ENCODE data around the gene CIRBP.

The CIRBP gene

DNA sequence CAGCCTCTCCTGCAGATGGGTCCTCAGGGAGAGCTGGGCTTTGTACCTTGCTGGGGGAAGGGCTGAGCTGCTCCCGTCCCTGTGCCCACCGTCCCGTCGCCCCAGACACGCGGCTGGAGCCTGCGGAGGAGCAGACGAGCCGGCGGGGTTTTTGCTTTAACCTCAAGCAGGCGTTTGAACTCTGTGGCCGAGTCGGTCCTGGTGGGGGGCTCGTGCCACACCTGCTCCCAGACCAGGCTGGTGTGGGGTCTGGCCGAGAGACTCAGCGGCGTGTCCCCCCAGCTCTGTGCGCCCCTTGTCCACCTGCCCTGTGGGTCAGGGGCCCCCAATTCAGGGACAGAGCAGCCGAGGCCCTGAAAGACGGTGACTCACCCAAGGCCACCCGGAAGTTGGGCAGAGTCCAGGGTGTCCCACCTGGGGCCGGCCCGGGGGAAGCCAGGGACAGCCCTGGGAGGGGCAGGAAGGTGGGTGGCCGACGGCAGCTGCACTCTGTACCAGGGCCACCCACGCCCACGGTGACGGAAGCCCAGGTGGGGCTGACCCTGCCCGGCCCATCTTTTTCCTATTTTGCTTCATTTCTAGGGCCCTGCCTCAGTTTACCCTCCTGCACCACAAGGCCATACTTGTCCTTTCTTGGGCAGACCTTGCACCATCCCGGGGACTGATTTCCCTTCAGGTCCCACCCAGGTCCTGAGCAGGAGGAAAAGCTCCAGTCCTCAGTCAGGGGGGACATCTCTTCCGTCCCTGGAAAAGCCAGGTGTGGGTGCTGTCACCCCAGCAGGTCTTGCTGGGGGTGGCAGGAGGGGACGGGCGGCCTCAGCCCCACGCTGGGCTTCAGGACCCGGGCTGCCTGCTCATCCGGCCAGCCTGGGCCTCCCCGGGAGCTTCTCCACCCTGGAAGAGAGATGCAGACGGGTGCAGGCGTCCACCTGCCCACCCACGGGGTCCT, 21.8 kb downstream of the CIRBP start:
- TF ChIP-seq, protein P1, sequence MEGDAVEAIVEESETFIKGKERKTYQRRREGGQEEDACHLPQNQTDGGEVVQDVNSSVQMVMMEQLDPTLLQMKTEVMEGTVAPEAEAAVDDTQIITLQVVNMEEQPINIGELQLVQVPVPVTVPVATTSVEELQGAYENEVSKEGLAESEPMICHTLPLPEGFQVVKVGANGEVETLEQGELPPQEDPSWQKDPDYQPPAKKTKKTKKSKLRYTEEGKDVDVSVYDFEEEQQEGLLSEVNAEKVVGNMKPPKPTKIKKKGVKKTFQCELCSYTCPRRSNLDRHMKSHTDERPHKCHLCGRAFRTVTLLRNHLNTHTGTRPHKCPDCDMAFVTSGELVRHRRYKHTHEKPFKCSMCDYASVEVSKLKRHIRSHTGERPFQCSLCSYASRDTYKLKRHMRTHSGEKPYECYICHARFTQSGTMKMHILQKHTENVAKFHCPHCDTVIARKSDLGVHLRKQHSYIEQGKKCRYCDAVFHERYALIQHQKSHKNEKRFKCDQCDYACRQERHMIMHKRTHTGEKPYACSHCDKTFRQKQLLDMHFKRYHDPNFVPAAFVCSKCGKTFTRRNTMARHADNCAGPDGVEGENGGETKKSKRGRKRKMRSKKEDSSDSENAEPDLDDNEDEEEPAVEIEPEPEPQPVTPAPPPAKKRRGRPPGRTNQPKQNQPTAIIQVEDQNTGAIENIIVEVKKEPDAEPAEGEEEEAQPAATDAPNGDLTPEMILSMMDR (IDR thresholded peaks at IDR 0.05; ENCODE audit: borderline replicate concordance, insufficient read depth, low read depth, low read length) = no peak
- no peak overlapping the region for H3K4me3 ChIP-seq (ENCODE audit: low read depth, low read length)

DNA sequence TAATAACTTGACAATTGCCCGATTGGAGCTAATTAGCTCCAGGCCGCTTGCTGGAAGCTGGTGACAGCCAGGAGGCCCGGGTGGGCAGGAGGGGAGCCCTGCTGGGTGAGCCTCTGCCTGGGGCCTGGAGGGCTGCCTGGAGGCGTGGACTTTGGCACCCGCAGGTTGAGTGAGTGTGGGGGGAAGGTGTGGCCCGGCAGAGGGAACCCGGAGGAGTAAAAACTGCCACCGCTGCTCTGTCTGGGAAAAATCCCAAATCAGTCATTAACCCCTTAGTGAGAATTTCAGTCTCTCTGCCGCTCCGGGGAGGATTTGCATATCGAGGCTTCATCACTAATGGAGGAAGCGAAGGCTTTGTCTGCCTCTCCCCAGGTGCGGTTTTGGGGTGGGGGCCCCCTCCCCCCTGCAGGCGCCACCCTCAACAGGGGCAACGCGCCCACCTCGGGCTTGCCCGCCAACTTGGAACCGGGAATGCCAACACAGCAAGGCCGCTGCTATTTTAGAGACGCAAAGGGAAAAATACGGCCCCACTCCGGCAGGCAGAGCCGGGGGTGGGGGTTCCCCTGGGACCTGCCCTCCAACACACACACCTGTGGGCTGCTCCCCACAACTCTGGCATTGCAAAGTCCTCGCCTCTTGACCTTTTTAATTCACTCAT, 22.8 kb downstream of the CIRBP start:
- no peak overlapping the region for H3K4me3 ChIP-seq (ENCODE audit: low read depth, low read length)
- TF ChIP-seq, protein P1 (IDR thresholded peaks at IDR 0.05; ENCODE audit: borderline replicate concordance, insufficient read depth, low read depth, low read length) = no peak

DNA sequence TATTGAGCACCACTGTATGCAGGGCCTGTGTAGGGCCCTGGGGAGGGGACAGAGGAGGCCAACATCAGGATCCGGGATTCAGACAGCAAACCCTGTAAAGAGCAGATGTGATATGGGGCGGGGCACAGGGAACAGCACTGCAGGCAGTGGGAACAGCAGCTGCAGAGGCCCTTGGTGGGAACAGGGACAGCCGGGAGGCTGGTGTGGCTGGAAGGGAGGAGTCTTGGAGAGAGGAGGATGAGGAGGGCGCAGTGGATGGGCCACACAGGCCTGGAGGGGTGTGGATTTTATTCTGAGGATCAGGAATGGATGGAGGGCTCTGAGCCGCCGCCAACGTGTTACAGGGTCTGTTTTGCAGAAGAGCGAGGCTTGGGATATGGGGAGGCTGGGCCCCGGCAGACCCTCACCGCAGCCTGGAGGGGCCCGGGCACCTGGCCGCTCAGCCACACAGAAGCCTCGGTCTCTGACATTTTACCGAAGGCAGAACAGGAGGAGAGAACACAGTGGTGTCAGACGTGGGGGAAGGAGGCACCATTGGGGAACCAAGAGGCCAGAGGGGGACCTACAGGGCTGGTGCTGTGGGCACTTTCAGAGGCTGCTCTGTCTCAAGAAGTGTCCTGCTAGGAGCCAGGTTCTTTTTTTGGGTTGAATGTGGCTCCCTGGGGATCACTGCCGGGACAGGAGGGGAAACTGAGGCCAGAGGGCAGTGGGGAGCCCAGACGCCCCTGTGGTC, 23.5 kb downstream of the CIRBP start:
- no peak overlapping the region for H3K4me3 ChIP-seq (ENCODE audit: low read depth, low read length)
- TF ChIP-seq, protein P1 (IDR thresholded peaks at IDR 0.05; ENCODE audit: borderline replicate concordance, insufficient read depth, low read depth, low read length) = no peak

DNA sequence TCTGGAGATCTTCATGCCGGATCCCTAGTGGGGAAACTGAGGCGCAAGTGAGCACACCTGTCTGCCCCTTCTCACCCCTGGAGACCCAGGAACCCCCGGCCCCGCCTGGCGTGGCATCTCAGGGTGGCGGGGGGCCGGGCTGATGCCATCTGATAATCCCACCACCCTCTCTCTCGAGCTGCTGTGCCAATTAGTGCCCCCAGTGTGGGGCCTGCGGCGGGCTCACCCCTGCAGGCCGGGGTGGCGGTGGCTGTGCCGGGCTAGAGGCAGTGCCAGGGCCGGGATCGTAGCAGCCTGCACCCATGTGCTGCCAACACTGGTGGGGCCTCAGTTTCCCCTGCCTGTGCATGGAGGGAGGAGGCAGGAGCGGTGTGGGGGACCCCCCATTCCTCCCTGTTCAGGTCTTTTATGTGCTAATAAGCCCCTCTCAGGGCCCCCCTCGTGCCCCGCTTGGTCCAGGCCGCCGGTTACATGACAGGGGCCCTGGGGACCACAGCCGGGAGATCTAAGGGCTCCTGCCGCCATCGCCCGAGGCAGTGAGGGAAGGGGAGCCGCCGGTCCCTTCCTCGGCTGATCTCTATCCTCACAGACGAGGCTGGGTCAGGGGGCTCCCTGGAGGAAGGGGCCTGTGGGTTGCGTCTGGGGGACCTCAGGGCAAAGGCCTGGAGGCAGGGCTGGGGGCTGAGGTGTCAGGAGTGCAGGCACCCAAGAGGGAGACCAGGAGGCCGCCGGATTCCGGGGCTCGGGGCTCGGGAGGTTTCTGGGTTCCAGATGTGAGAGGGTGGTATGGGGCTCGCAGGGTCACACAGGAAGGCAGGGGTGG, 24.9 kb downstream of the CIRBP start:
- TF ChIP-seq, protein P1 (IDR thresholded peaks at IDR 0.05; ENCODE audit: borderline replicate concordance, insufficient read depth, low read depth, low read length) = no peak
- no peak overlapping the region for H3K4me3 ChIP-seq (ENCODE audit: low read depth, low read length)

DNA sequence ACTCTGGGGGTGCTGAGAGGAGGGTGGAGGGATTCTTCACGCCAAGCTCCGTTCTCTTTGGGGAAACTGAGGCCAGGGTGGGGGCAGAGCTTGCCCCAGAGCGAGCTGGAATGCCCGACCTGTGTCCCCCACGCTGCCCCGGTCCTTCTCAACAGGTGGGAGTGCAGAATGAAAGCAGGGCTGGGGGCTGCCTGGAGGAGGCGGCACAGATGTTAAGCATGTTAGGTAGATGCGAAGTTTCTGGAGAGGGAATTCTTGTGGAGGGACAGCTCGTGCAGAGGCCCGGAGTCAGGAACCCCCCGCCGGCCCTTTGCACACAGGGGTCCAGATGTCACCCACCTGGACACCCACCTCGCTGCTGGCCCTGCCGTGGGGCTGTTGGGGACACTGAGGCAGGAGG, 25.6 kb downstream of the CIRBP start:
- H3K4me3 ChIP-seq (ENCODE audit: low read depth, low read length) = no peak overlapping the region
- TF ChIP-seq, protein P1 (IDR thresholded peaks at IDR 0.05; ENCODE audit: borderline replicate concordance, insufficient read depth, low read depth, low read length) = no peak

DNA sequence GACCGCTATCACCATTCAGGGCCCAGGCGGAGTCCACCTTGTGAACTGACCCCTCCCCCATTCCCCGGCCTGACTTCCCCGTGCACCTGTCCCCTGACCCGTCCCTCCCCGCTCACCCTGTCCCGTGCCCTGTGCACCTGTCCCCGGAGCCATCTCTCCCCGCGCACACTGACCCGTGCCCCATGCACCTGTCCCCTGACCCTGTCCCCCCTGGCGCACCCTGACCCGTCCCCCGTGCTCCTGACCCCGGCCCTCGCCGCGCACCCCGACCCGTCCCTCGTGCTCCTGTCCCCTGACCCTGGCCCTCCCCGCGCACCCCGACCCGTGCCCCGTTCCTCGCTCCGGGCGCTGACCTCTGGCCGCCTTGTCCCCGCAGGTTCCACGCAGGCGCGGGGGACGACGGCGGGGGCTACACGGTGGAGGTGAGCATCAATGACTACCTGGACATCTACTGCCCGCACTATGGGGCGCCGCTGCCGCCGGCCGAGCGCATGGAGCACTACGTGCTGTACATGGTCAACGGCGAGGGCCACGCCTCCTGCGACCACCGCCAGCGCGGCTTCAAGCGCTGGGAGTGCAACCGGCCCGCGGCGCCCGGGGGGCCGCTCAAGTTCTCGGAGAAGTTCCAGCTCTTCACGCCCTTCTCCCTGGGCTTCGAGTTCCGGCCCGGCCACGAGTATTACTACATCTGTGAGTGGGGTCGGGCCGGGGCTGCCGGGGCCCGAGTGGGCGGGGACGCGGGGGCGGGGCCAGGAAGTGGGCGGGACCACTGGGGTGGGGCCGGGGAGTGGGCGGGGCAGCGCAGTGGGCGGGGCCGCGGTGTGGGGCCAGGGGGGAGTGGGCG, 26.3 kb downstream of the CIRBP start:
- TF ChIP-seq, protein P1 (IDR thresholded peaks at IDR 0.05; ENCODE audit: borderline replicate concordance, insufficient read depth, low read depth, low read length) = no peak
- no peak overlapping the region for H3K4me3 ChIP-seq (ENCODE audit: low read depth, low read length)

Data from GM12875 (cell line).